ENCODE results near the gene NRXN3.

- TF ChIP-seq CTCF (IDR thresholded peaks at IDR 0.05 in 4 of 5, conservative IDR thresholded peaks at IDR 0.05 in 1 of 5) (no peak), POLR2A (IDR thresholded peaks at IDR 0.05) (no peak)
Measured at GRCh38 chr14:78446807-78447206, 276.6 kb downstream of the NRXN3 start.
